Erythroblast (primary cell): ENCODE results near the gene CRHBP.

Experiments used
- GATA1 ChIP-seq: IDR thresholded peaks from 2 replicates; pipeline ENCODE4 v1.6.1; 2011; ENCODE audit warnings: low read depth, mild to moderate bottlenecking, control low read depth, low read length, moderate library complexity
- POLR2A ChIP-seq: IDR thresholded peaks from 2 replicates; pipeline ENCODE4 v1.6.1; 2011; ENCODE audit warnings: mild to moderate bottlenecking, low read length

DNA sequence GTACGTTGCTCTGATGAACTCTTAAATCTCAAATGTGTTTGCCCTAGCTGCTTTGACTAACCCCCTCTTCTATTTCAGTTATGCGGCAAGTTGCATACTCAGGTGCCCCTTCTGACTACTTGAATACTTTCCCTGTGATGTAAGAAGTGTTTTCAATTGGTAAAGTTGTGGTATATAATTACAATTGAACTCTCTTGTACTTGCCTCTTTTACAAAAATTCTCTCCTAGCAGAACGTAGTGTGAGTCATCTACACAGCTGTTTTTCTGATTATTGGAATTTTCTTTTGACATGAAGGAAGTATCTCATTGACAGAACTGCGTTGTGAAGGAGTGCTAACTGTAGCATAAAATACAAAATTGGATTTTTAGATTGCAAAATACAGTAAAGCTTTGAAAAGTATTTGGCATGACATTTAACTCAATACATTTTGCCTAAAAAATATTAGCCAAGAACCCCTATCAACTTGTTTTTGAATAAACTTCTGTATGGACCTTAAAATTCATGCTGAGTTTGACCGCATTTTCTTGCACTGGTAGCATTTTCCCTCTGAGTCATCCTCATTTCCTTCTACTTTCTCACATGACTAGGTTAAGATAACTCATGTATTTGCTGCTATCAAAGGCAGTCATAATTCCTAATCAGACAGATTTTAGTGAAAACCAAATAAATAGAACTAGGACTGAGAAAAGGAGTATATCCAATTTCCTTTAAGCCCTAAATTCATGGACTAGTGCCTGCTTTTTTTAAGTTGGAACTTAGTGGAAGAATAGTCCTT is 6.3 kb downstream of the CRHBP start:
- TF ChIP-seq POLR2A (no peak), GATA1 (no peak)
